ENCODE data around the gene IPO5. TPM values are rescaled to one million over a fixed set of nuclear protein-coding genes. Genes with fewer than 3 reads are reported as not detected.

The IPO5 gene
- total RNA-seq (2013), result 24.2 TPM
- 10 to 100 TPM; 17.5 to 21.6 (median 20.7) TPM for polyA plus RNA-seq
- 16.2 and 23.3 TPM in 2 replicates for polyA minus RNA-seq
- total RNA-seq, result 66.5 to 314 (median 148) reads per million in 11 experiments

DNA sequence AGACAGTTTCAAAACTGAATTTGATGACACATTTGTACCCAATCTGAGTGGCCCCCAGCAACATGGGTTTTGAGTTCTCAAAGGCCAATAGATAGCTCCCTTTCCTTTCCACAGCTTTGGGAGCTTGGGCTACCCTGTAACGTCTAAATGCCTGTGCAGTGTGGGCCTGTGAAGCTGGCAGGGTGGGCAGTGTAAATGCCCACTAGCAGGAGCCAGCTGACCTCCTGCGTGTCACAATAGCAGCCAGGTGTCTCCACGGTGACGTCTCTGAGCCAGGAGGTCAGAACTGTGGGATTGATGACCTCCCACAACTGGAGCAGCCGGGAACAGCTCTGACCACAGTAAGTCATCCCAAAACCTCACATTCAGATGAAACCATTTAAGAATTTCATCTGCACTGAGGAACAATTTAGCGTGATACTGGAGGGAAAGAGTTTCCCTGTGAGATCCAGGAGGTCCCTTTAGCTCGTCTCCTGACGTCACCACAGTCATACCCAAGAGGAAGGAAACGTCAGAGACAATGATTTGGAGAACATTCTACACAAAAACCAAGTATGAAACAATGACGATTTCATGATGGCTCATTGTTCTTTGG, at the start of gene IPO5:
IPO5 (plus strand) TSS at position 300 of the 595 bp plus-strand sequence. CDS start 23,022 bp downstream, outside the sequence.
- DNase-seq, result no peak
- Mint-ChIP-seq H3K4me1 (no peaks in the 10 kb centered on the region), H3K27ac (no peak within 1 kb of the TSS), H3K4me3 (no peak within 1 kb of the TSS), H3K9me3 (peaks cover 6 to 32% (median 26%) of the 10 kb centered on the region in 7 donors), H3K27me3 (ENCODE audit: low read depth in 3 of 3) (peaks cover 3 to 6% (median 5%) of the 10 kb centered on the region in 3 donors), H3K36me3 (no peaks in the 10 kb centered on the region)
- no peak within 1 kb of the TSS for H3K9ac ChIP-seq (ENCODE audit: insufficient read depth, low read length, poor library complexity, severe bottlenecking)
- H3K79me2 ChIP-seq (ENCODE audit: insufficient read depth, low read length), result no peaks in the 10 kb centered on the region
- H3K4me2 ChIP-seq (replicated peaks; ENCODE audit: extremely low read depth, low read length, poor library complexity, severe bottlenecking), result no peak within 1 kb of the TSS
- no peak within 1 kb of the TSS for H3K4me3 ChIP-seq (replicated peaks in 1 of 3; ENCODE audit: low read depth in 2 of 3, low read length in 3 of 3)
- H3K27ac ChIP-seq (ENCODE audit: low read depth in 1 of 2, low read length in 2 of 2), result no peak within 1 kb of the TSS
- H3K9me3 ChIP-seq (replicated peaks in 1 of 2; ENCODE audit: control insufficient read depth in 1 of 2, insufficient read depth in 1 of 2, low read length in 2 of 2), result peaks cover 4 to 18% of the 10 kb centered on the region in 2 donors
- no peak within 1 kb of the TSS for H2AFZ ChIP-seq (ENCODE audit: insufficient read depth, low read depth, low read length, poor library complexity, severe bottlenecking)
- TF ChIP-seq CTCF (IDR thresholded peaks at IDR 0.05), result no peak
- no peaks in the 10 kb centered on the region for H3K36me3 ChIP-seq (replicated peaks in 1 of 2; ENCODE audit: control insufficient read depth in 1 of 2, insufficient read depth in 2 of 2, low read length in 2 of 2)
- no peaks in the 10 kb centered on the region for H3K4me1 ChIP-seq (ENCODE audit: control insufficient read depth in 1 of 2, insufficient read depth in 2 of 2, low read length in 2 of 2)
- intact Hi-C loops (cut with micrococcal nuclease), result no loop called here
- WGBS (ENCODE audit: insufficient coverage), result no CpG with 5 or more reads among the region's 10 CpGs
- H3K27me3 ChIP-seq (ENCODE audit: control insufficient read depth in 2 of 2, insufficient read depth in 2 of 2, low read length in 2 of 2), result no peaks in the 10 kb centered on the region
- H4K20me1 ChIP-seq (ENCODE audit: insufficient read depth, low read length), result no peaks in the 10 kb centered on the region

- WGBS (ENCODE audit: insufficient coverage), result no CpG with 5 or more reads among the region's 2 CpGs
- Mint-ChIP-seq H3K9me3 (peaks cover 0 to 12% (median 3%) of the 10 kb centered on the region in 7 donors), H3K4me1 (no peaks in the 10 kb centered on the region), H3K27me3 (ENCODE audit: low read depth in 3 of 3) (no peaks in the 10 kb centered on the region), H3K36me3 (no peaks in the 10 kb centered on the region), H3K27ac (no peak overlapping the region), H3K4me3 (no peak overlapping the region)
- Histone ChIP-seq H3K4me1 (ENCODE audit: control insufficient read depth in 1 of 2, insufficient read depth in 2 of 2, low read length in 2 of 2) (no peaks in the 10 kb centered on the region), H2AFZ (ENCODE audit: insufficient read depth, low read depth, low read length, poor library complexity, severe bottlenecking) (no peak overlapping the region), H3K79me2 (ENCODE audit: insufficient read depth, low read length) (no peaks in the 10 kb centered on the region), H3K4me2 (replicated peaks; ENCODE audit: extremely low read depth, low read length, poor library complexity, severe bottlenecking) (no peak overlapping the region), H3K36me3 (replicated peaks in 1 of 2; ENCODE audit: control insufficient read depth in 1 of 2, insufficient read depth in 2 of 2, low read length in 2 of 2) (no peaks in the 10 kb centered on the region), H3K27me3 (ENCODE audit: control insufficient read depth in 2 of 2, insufficient read depth in 2 of 2, low read length in 2 of 2) (no peaks in the 10 kb centered on the region), H4K20me1 (ENCODE audit: insufficient read depth, low read length) (no peaks in the 10 kb centered on the region), H3K9me3 (replicated peaks in 1 of 2; ENCODE audit: control insufficient read depth in 1 of 2, insufficient read depth in 1 of 2, low read length in 2 of 2) (no peaks in the 10 kb centered on the region), H3K27ac (ENCODE audit: low read depth in 1 of 2, low read length in 2 of 2) (no peak overlapping the region), H3K9ac (ENCODE audit: insufficient read depth, low read length, poor library complexity, severe bottlenecking) (no peak overlapping the region), H3K4me3 (replicated peaks in 1 of 3; ENCODE audit: low read depth in 2 of 3, low read length in 3 of 3) (no peak overlapping the region)
- TF ChIP-seq CTCF (IDR thresholded peaks at IDR 0.05), result no peak
- DNase-seq, result no peak
- intact Hi-C loops (cut with micrococcal nuclease), result no loop called here
These were observed 49.4 kb upstream of the IPO5 start for GRCh38 chr13:97904059-97904458.
